IMR-90 (cell line): ENCODE results near the gene MID1. TPM values are rescaled to one million over a fixed set of nuclear protein-coding genes. Genes with fewer than 3 reads are reported as not detected.

Source experiments
- ATAC-seq: fragments of 200-7000 bp; cut with Tn5 transposase; 2 replicates; pipeline ENCODE4 v1.9.1; 2020; ENCODE audit warnings: low read depth, mild to moderate bottlenecking, moderate library complexity
- BruUV-seq: library from RNA; stranded (reverse); fragments of 400-500 nt; replicated peaks from 2 replicates; lab custom pipeline; 2021; lab: Mats Ljungman, UMichigan
- CTCF ChIA-PET: fragments of 300-600 bp; formaldehyde crosslinking; extraction: SDS; loops from one replicate; lab custom pipeline; 2021; ENCODE audit warnings: antibody characterized with exemption; lab: Yijun Ruan, JAX
- POLR2A ChIA-PET: fragments of 300-600 bp; sonication (Branson Sonifier 250); formaldehyde crosslinking; loops from one replicate; lab custom pipeline; 2022; ENCODE audit warnings: antibody characterized with exemption; ENCODE audit not compliant: unreplicated experiment; lab: Charles Lee
- DNase-seq: peaks from one replicate; pipeline ENCODE4 v3.0.0; 2013
- H2AFZ ChIP-seq: replicated peaks from 2 replicates; pipeline ENCODE3; 2013; ENCODE audit warnings: low read length, mild to moderate bottlenecking; ENCODE audit not compliant: poor library complexity
- H2AK5ac ChIP-seq: 2 replicates; pipeline ENCODE4 v1.6.1; 2013; ENCODE audit warnings: low read depth, low read length, inconsistent platforms
- H2AK9ac ChIP-seq: replicated peaks from 2 replicates; pipeline ENCODE3; 2013; ENCODE audit warnings: mild to moderate bottlenecking, low read depth, low read length, moderate library complexity; ENCODE audit not compliant: poor library complexity
- H2BK120ac ChIP-seq: 2 replicates; pipeline ENCODE4 v1.6.1; 2013; ENCODE audit warnings: low read depth, low read length, inconsistent platforms
- H2BK15ac ChIP-seq: 3 replicates; pipeline ENCODE4 v1.6.1; 2013; ENCODE audit warnings: low read depth, low read length, inconsistent platforms
- H2BK20ac ChIP-seq: 2 replicates; pipeline ENCODE4 v1.6.1; 2013; ENCODE audit warnings: low read depth, mild to moderate bottlenecking, inconsistent platforms, low read length, moderate library complexity
- H2BK5ac ChIP-seq: 2 replicates; pipeline ENCODE4 v1.6.1; 2013; ENCODE audit warnings: mild to moderate bottlenecking, low read depth, low read length, inconsistent platforms; ENCODE audit not compliant: poor library complexity, severe bottlenecking
- H3K14ac ChIP-seq: replicated peaks from 2 replicates; pipeline ENCODE4 v1.6.1; 2013; ENCODE audit warnings: low read depth, low read length, inconsistent platforms
- H3K18ac ChIP-seq: 2 replicates; pipeline ENCODE4 v1.6.1; 2013; ENCODE audit warnings: low read depth, low read length, control low read depth
- H3K23ac ChIP-seq: 2 replicates; pipeline ENCODE4 v1.6.1; 2013; ENCODE audit warnings: low read depth, low read length, inconsistent platforms
- H3K27ac ChIP-seq: 2 replicates; pipeline ENCODE4 v1.5.1; 2013; ENCODE audit warnings: mild to moderate bottlenecking, control low read depth, low read length; ENCODE audit not compliant: insufficient read depth
- H3K27me3 ChIP-seq: 2 replicates; pipeline ENCODE4 v1.6.1; 2013; ENCODE audit warnings: low read length; ENCODE audit not compliant: control insufficient read depth, insufficient read depth
- H3K36me3 ChIP-seq: 2 replicates; pipeline ENCODE4 v1.6.1; 2013; ENCODE audit warnings: low read length, mixed read lengths; ENCODE audit not compliant: control insufficient read depth, insufficient read depth
- H3K4ac ChIP-seq: 2 replicates; pipeline ENCODE4 v1.6.1; 2013; ENCODE audit warnings: low read depth, low read length, inconsistent platforms
- H3K4me1 ChIP-seq: 2 replicates; pipeline ENCODE4 v1.6.1; 2013; ENCODE audit warnings: low read length, mixed read lengths; ENCODE audit not compliant: control insufficient read depth, insufficient read depth
- H3K4me2 ChIP-seq: 2 replicates; pipeline ENCODE4 v1.6.1; 2013; ENCODE audit warnings: low read depth, mild to moderate bottlenecking, control low read depth, low read length, moderate library complexity
- H3K4me3 ChIP-seq: 2 replicates; pipeline ENCODE4 v1.5.1; 2013; ENCODE audit warnings: low read depth, mild to moderate bottlenecking, control low read depth, low read length, moderate library complexity; ENCODE audit not compliant: insufficient read depth
- H3K56ac ChIP-seq: 2 replicates; pipeline ENCODE4 v1.6.1; 2013; ENCODE audit warnings: low read length, inconsistent platforms; ENCODE audit not compliant: insufficient read depth; ENCODE audit errors: extremely low read depth
- H3K79me1 ChIP-seq, 2 experiments: 2 replicates each; pipeline ENCODE4 v1.6.1; 2013; ENCODE audit warnings: low read length in 2 of 2, inconsistent platforms in 1 of 2, low read depth in 1 of 2
- H3K9ac ChIP-seq: 2 replicates; pipeline ENCODE4 v1.6.1; 2013; ENCODE audit warnings: low read depth, low read length, control low read depth
- H3K9me1 ChIP-seq: 2 replicates; pipeline ENCODE4 v1.6.1; 2013; ENCODE audit warnings: low read length, inconsistent platforms; ENCODE audit not compliant: insufficient read depth
- H3K9me3 ChIP-seq: 2 replicates; pipeline ENCODE4 v1.6.1; 2013; ENCODE audit warnings: low read length; ENCODE audit not compliant: control insufficient read depth, insufficient read depth
- H4K20me1 ChIP-seq: 2 replicates; pipeline ENCODE4 v1.6.1; 2013; ENCODE audit warnings: low read length, inconsistent platforms; ENCODE audit not compliant: insufficient read depth
- H4K5ac ChIP-seq: 2 replicates; pipeline ENCODE4 v1.6.1; 2013; ENCODE audit warnings: mild to moderate bottlenecking, low read depth, low read length, control low read depth
- H4K8ac ChIP-seq, 2 experiments: 2 replicates each; pipeline ENCODE4 v1.6.1; 2013; ENCODE audit warnings: low read depth in 2 of 2, low read length in 2 of 2, control low read depth in 1 of 2, inconsistent platforms in 1 of 2
- H4K91ac ChIP-seq: 2 replicates; pipeline ENCODE4 v1.6.1; 2013; ENCODE audit warnings: low read depth, low read length, inconsistent platforms; ENCODE audit not compliant: insufficient read depth
- BHLHE40 ChIP-seq: fragments of 150-350 bp; IDR thresholded peaks from 2 replicates; pipeline ENCODE4 v1.6.1; 2016; ENCODE audit warnings: mild to moderate bottlenecking, low read depth, low read length
- CEBPB ChIP-seq: IDR thresholded peaks from 2 replicates; pipeline ENCODE4 v1.6.1; 2012; ENCODE audit warnings: low read depth, low read length, improper control_type of control experiment
- WGBS, 2 experiments: methylation state at CpG; one replicate each; pipeline versions ENCODE4 v1.1.5 to v1.1.7; 2013; ENCODE audit warnings: missing lambda C conversion rate in 2 of 2; ENCODE audit not compliant: insufficient read length in 1 of 2; ENCODE audit errors: extremely low coverage in 2 of 2; 5-methylcytosine and 5-hydroxymethylcytosine counted together
- dilution Hi-C: fragments of 300-500 bp; cut with HindIII; formaldehyde crosslinking; loops from one replicate; pipeline ENCODE4 v1.14.3; 2018; ENCODE audit warnings: low sequenced_read_pairs; ENCODE audit not compliant: unreplicated experiment
- in situ Hi-C: fragments of 300-500 bp; cut with MboI; formaldehyde crosslinking; loops from 3 replicates; pipeline ENCODE4 v1.14.3; 2019; ENCODE audit warnings: low sequenced_read_pairs, inconsistent platforms, mixed read lengths
- intact Hi-C: fragments of 100-400 bp; cut with micrococcal nuclease; formaldehyde crosslinking; loops from 2 replicates; pipeline ENCODE4 v1.10.0; 2022
- polyA plus RNA-seq, 3 experiments: library from polyadenylated mRNA; depleted of rRNA; stranded (reverse); fragments of >200 nt; gene quantifications; 2 replicates each; pipeline ENCODE4 v1.2.3, GENCODE V29; 2012; ENCODE audit warnings: low replicate concordance in 1 of 3
- total RNA-seq: library from RNA; depleted of rRNA; stranded (reverse); fragments of >200 nt; gene quantifications from 2 replicates; pipeline ENCODE4 v1.2.3, GENCODE V29; 2012

Gene MID1
- total and polyA plus RNA-seq, 2 of the 4 experiments (the other 2 are of a cell fraction), result 37.2 to 106 TPM

DNA sequence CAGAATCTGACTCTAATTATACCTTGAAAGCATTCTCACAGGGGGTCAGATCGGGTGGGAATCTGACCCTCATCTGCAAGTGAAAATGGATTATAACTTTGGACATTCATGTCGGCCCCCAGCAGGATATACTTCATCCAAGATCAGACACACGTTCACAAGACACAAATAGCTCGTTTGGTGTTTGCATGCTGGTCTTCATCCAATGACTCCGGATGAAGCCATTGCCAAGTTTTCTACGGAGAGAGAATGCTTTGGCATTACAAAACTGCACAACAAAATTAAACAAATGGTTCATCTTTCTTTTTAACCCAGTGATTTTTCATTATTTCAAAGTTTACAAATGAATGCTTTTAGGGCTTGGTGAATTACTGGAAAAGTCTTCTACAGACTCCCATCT is 105.5 kb downstream of the MID1 start:
- Histone ChIP-seq H4K8ac (no peak overlapping the region), H2BK20ac (0 out of 2 replicates have a peak overlapping the region, but pooled peaks have one; percentile 5), H4K5ac (no peak overlapping the region), H3K23ac (no peak overlapping the region), H3K4me3 (no peak overlapping the region), H3K36me3 (no peaks in the 10 kb centered on the region), H3K18ac (peak overlapping the region; percentile 36; the same call in 1 of the 2 replicates), H3K9me1 (0 out of 2 replicates have a peak, but pooled peaks cover 2% of the 10 kb centered on the region), H3K4me2 (peak overlapping the region; percentile 64), H3K4me1 (peaks cover 5% of the 10 kb centered on the region), H3K9me3 (no peaks in the 10 kb centered on the region), H4K91ac (no peak overlapping the region), H3K4ac (no peak overlapping the region), H2BK120ac (no peak overlapping the region), H3K56ac (no peak overlapping the region), H2AK9ac (no peak overlapping the region), H3K9ac (no peak overlapping the region), H2AK5ac (no peak overlapping the region), H4K20me1 (no peaks in the 10 kb centered on the region), H3K27ac (no peak overlapping the region), H3K14ac (no peak overlapping the region), H3K27me3 (no peaks in the 10 kb centered on the region), H2AFZ (no peak overlapping the region), H2BK5ac (no peak overlapping the region), H2BK15ac (no peak overlapping the region), H3K79me1 (peaks cover 0 to 6% of the 10 kb centered on the region in 2 experiments; a peak in 3 of 4 replicates)
- TF ChIP-seq CEBPB (no peak), BHLHE40 (no peak)
- dilution Hi-C loops (no loop called here), intact Hi-C loops (loop anchor here (5.0 kb wide), 1 partner anchor 122 kb away; no protein-coding TSS in a partner anchor), in situ Hi-C loops (no loop called here)
- no TSS peak for BruUV-seq
- no CpG with 5 or more reads among the region's 6 CpGs for WGBS, 2 experiments
- POLR2A ChIA-PET, result no interaction called here
- peak; percentile 54 for DNase-seq
- peak; percentile 50 for ATAC-seq
- CTCF ChIA-PET, result no interaction called here
